ENCODE results near the gene PDCD5.
"Not testable (repeated sequence)": the region's sequence is repeated elsewhere in the genome, so short reads cannot be mapped to it uniquely, and the experiment has no call there.

Gene PDCD5

GRCh38 chr19:32576790-32577189, 4.2 kb upstream of the PDCD5 start:
- Histone ChIP-seq H3K36me3 (ENCODE audit: control insufficient read depth in 2 of 2, insufficient read depth in 2 of 2, low read length in 2 of 2) (no peaks in the 10 kb centered on the region), H3K27me3 (ENCODE audit: control insufficient read depth in 2 of 2, insufficient read depth in 2 of 2, low read length in 2 of 2) (no peaks in the 10 kb centered on the region), H3K4me3 (ENCODE audit: low read length in 2 of 2) (no peak overlapping the region), H3K27ac (ENCODE audit: low read depth in 2 of 2, low read length in 2 of 2) (no peak overlapping the region), H3K9ac (ENCODE audit: low read depth in 1 of 2, low read length in 2 of 2) (no peak overlapping the region), H3K4me1 (ENCODE audit: control insufficient read depth in 2 of 2, insufficient read depth in 2 of 2, low read length in 2 of 2) (peaks cover 0 to 3% of the 10 kb centered on the region in 2 donors), H3K9me3 (ENCODE audit: control insufficient read depth in 2 of 2, low read length in 2 of 2) (no peaks in the 10 kb centered on the region)

- peak overlapping the region; percentile 69 to 88 for H3K4me3 ChIP-seq (ENCODE audit: low read length in 2 of 2)
- no peaks in the 10 kb centered on the region for H3K9me3 ChIP-seq (ENCODE audit: control insufficient read depth in 2 of 2, low read length in 2 of 2)
- no peaks in the 10 kb centered on the region for H3K27me3 ChIP-seq (ENCODE audit: control insufficient read depth in 2 of 2, insufficient read depth in 2 of 2, low read length in 2 of 2)
- peak overlapping the region; percentile 57 to 64 for H3K9ac ChIP-seq (ENCODE audit: low read depth in 1 of 2, low read length in 2 of 2)
- peaks cover 0 to 8% of the 10 kb centered on the region in 2 donors for H3K4me1 ChIP-seq (ENCODE audit: control insufficient read depth in 2 of 2, insufficient read depth in 2 of 2, low read length in 2 of 2)
- H3K36me3 ChIP-seq (ENCODE audit: control insufficient read depth in 2 of 2, insufficient read depth in 2 of 2, low read length in 2 of 2) = peaks cover 5 to 8% of the 10 kb centered on the region in 2 donors
- peak overlapping the region in 1 of 2 donors; percentile 35 for H3K27ac ChIP-seq (ENCODE audit: low read depth in 2 of 2, low read length in 2 of 2)
Observed at GRCh38 chr19:32580353-32580900, 563 bp upstream of the PDCD5 start.

GRCh38 chr19:32581705-32582179, 752 bp downstream of the PDCD5 start:
- Histone ChIP-seq H3K27me3 (ENCODE audit: control insufficient read depth in 2 of 2, insufficient read depth in 2 of 2, low read length in 2 of 2) (no peaks in the 10 kb centered on the region), H3K9ac (ENCODE audit: low read depth in 1 of 2, low read length in 2 of 2) (peak overlapping the region; percentile 69 to 81), H3K9me3 (ENCODE audit: control insufficient read depth in 2 of 2, low read length in 2 of 2) (no peaks in the 10 kb centered on the region), H3K36me3 (ENCODE audit: control insufficient read depth in 2 of 2, insufficient read depth in 2 of 2, low read length in 2 of 2) (peaks cover 16 to 17% of the 10 kb centered on the region in 2 donors), H3K4me1 (ENCODE audit: control insufficient read depth in 2 of 2, insufficient read depth in 2 of 2, low read length in 2 of 2) (peaks cover 0 to 8% of the 10 kb centered on the region in 2 donors), H3K27ac (ENCODE audit: low read depth in 2 of 2, low read length in 2 of 2) (peak overlapping the region; percentile 79 to 85), H3K4me3 (ENCODE audit: low read length in 2 of 2) (peak overlapping the region; percentile 87 to 88)

GRCh38 chr19:32587747-32588504, 6.9 kb downstream of the PDCD5 start:
- not testable (repeated sequence) for H3K9me3 ChIP-seq (ENCODE audit: control insufficient read depth in 2 of 2, low read length in 2 of 2); H3K27me3 ChIP-seq (ENCODE audit: control insufficient read depth in 2 of 2, insufficient read depth in 2 of 2, low read length in 2 of 2); H3K9ac ChIP-seq (ENCODE audit: low read depth in 1 of 2, low read length in 2 of 2); H3K27ac ChIP-seq (ENCODE audit: low read depth in 2 of 2, low read length in 2 of 2); H3K4me3 ChIP-seq (ENCODE audit: low read length in 2 of 2); H3K4me1 ChIP-seq (ENCODE audit: control insufficient read depth in 2 of 2, insufficient read depth in 2 of 2, low read length in 2 of 2)
- H3K36me3 ChIP-seq (ENCODE audit: control insufficient read depth in 2 of 2, insufficient read depth in 2 of 2, low read length in 2 of 2) = peaks cover 18 to 19% of the 10 kb centered on the region in 2 donors

GRCh38 chr19:32594021-32594420, 13.0 kb downstream of the PDCD5 start:
- H3K36me3 ChIP-seq (ENCODE audit: control insufficient read depth in 2 of 2, insufficient read depth in 2 of 2, low read length in 2 of 2) = peaks cover 21 to 26% of the 10 kb centered on the region in 2 donors

GRCh38 chr19:32595491-32595890, 14.5 kb downstream of the PDCD5 start:
- no peak overlapping the region for H3K27ac ChIP-seq (ENCODE audit: low read depth in 2 of 2, low read length in 2 of 2)
- H3K9me3 ChIP-seq (ENCODE audit: control insufficient read depth in 2 of 2, low read length in 2 of 2) = no peaks in the 10 kb centered on the region
- peaks cover 24 to 33% of the 10 kb centered on the region in 2 donors for H3K36me3 ChIP-seq (ENCODE audit: control insufficient read depth in 2 of 2, insufficient read depth in 2 of 2, low read length in 2 of 2)
- no peaks in the 10 kb centered on the region for H3K4me1 ChIP-seq (ENCODE audit: control insufficient read depth in 2 of 2, insufficient read depth in 2 of 2, low read length in 2 of 2)
- H3K27me3 ChIP-seq (ENCODE audit: control insufficient read depth in 2 of 2, insufficient read depth in 2 of 2, low read length in 2 of 2) = no peaks in the 10 kb centered on the region
- no peak overlapping the region for H3K4me3 ChIP-seq (ENCODE audit: low read length in 2 of 2)
- no peak overlapping the region for H3K9ac ChIP-seq (ENCODE audit: low read depth in 1 of 2, low read length in 2 of 2)

More at GRCh38 chr19:32594021-32594420, 13.0 kb downstream of the PDCD5 start:
- H3K27ac ChIP-seq (ENCODE audit: low read depth in 2 of 2, low read length in 2 of 2) = no peak overlapping the region
- no peak overlapping the region for H3K4me3 ChIP-seq (ENCODE audit: low read length in 2 of 2)
- H3K9me3 ChIP-seq (ENCODE audit: control insufficient read depth in 2 of 2, low read length in 2 of 2) = no peaks in the 10 kb centered on the region
- H3K27me3 ChIP-seq (ENCODE audit: control insufficient read depth in 2 of 2, insufficient read depth in 2 of 2, low read length in 2 of 2) = no peaks in the 10 kb centered on the region
- H3K4me1 ChIP-seq (ENCODE audit: control insufficient read depth in 2 of 2, insufficient read depth in 2 of 2, low read length in 2 of 2) = no peaks in the 10 kb centered on the region
- no peak overlapping the region for H3K9ac ChIP-seq (ENCODE audit: low read depth in 1 of 2, low read length in 2 of 2)

GRCh38 chr19:32598022-32598421, 17.0 kb downstream of the PDCD5 start:
- Histone ChIP-seq H3K9ac (ENCODE audit: low read depth in 1 of 2, low read length in 2 of 2) (no peak overlapping the region), H3K9me3 (ENCODE audit: control insufficient read depth in 2 of 2, low read length in 2 of 2) (no peaks in the 10 kb centered on the region), H3K36me3 (ENCODE audit: control insufficient read depth in 2 of 2, insufficient read depth in 2 of 2, low read length in 2 of 2) (peaks cover 30 to 44% of the 10 kb centered on the region in 2 donors), H3K27me3 (ENCODE audit: control insufficient read depth in 2 of 2, insufficient read depth in 2 of 2, low read length in 2 of 2) (no peaks in the 10 kb centered on the region), H3K4me1 (ENCODE audit: control insufficient read depth in 2 of 2, insufficient read depth in 2 of 2, low read length in 2 of 2) (no peaks in the 10 kb centered on the region), H3K4me3 (ENCODE audit: low read length in 2 of 2) (no peak overlapping the region), H3K27ac (ENCODE audit: low read depth in 2 of 2, low read length in 2 of 2) (no peak overlapping the region)

- Histone ChIP-seq H3K9ac (ENCODE audit: low read depth in 1 of 2, low read length in 2 of 2) (no peak overlapping the region), H3K27me3 (ENCODE audit: control insufficient read depth in 2 of 2, insufficient read depth in 2 of 2, low read length in 2 of 2) (no peaks in the 10 kb centered on the region), H3K27ac (ENCODE audit: low read depth in 2 of 2, low read length in 2 of 2) (no peak overlapping the region), H3K36me3 (ENCODE audit: control insufficient read depth in 2 of 2, insufficient read depth in 2 of 2, low read length in 2 of 2) (peaks cover 39 to 51% of the 10 kb centered on the region in 2 donors), H3K9me3 (ENCODE audit: control insufficient read depth in 2 of 2, low read length in 2 of 2) (no peaks in the 10 kb centered on the region), H3K4me1 (ENCODE audit: control insufficient read depth in 2 of 2, insufficient read depth in 2 of 2, low read length in 2 of 2) (no peaks in the 10 kb centered on the region), H3K4me3 (ENCODE audit: low read length in 2 of 2) (no peak overlapping the region)
Observed at GRCh38 chr19:32599258-32599657, 18.3 kb downstream of the PDCD5 start.

GRCh38 chr19:32599736-32600157, 18.8 kb downstream of the PDCD5 start:
- H3K4me1 ChIP-seq (ENCODE audit: control insufficient read depth in 2 of 2, insufficient read depth in 2 of 2, low read length in 2 of 2) = no peaks in the 10 kb centered on the region
- no peaks in the 10 kb centered on the region for H3K9me3 ChIP-seq (ENCODE audit: control insufficient read depth in 2 of 2, low read length in 2 of 2)
- no peaks in the 10 kb centered on the region for H3K27me3 ChIP-seq (ENCODE audit: control insufficient read depth in 2 of 2, insufficient read depth in 2 of 2, low read length in 2 of 2)
- peaks cover 40 to 52% of the 10 kb centered on the region in 2 donors for H3K36me3 ChIP-seq (ENCODE audit: control insufficient read depth in 2 of 2, insufficient read depth in 2 of 2, low read length in 2 of 2)
- no peak overlapping the region for H3K27ac ChIP-seq (ENCODE audit: low read depth in 2 of 2, low read length in 2 of 2)
- no peak overlapping the region for H3K9ac ChIP-seq (ENCODE audit: low read depth in 1 of 2, low read length in 2 of 2)
- H3K4me3 ChIP-seq (ENCODE audit: low read length in 2 of 2) = no peak overlapping the region

- H3K36me3 ChIP-seq (ENCODE audit: control insufficient read depth in 2 of 2, insufficient read depth in 2 of 2, low read length in 2 of 2) = peaks cover 33 to 52% of the 10 kb centered on the region in 2 donors
- H3K4me1 ChIP-seq (ENCODE audit: control insufficient read depth in 2 of 2, insufficient read depth in 2 of 2, low read length in 2 of 2) = no peaks in the 10 kb centered on the region
- H3K9ac ChIP-seq (ENCODE audit: low read depth in 1 of 2, low read length in 2 of 2) = no peak overlapping the region
- no peaks in the 10 kb centered on the region for H3K27me3 ChIP-seq (ENCODE audit: control insufficient read depth in 2 of 2, insufficient read depth in 2 of 2, low read length in 2 of 2)
- no peak overlapping the region for H3K4me3 ChIP-seq (ENCODE audit: low read length in 2 of 2)
- no peaks in the 10 kb centered on the region for H3K9me3 ChIP-seq (ENCODE audit: control insufficient read depth in 2 of 2, low read length in 2 of 2)
- H3K27ac ChIP-seq (ENCODE audit: low read depth in 2 of 2, low read length in 2 of 2) = no peak overlapping the region
Observed at GRCh38 chr19:32603961-32604360, 23.0 kb downstream of the PDCD5 start.

Data from mucosa of rectum (tissue), 2 donors.